RWPE1 (cell line): ENCODE results near the gene TTBK2.
"Not testable (repeated sequence)": the region's sequence is repeated elsewhere in the genome, so short reads cannot be mapped to it uniquely, and the experiment has no call there.

Experiments used
- CTCF ChIA-PET: fragments of 350-600 bp; sonication (Branson Sonifier 250); formaldehyde crosslinking; extraction: SDS; loops from one replicate; lab custom pipeline; 2021; lab: Yijun Ruan, JAX
- POLR2A ChIA-PET: fragments of 400-600 bp; formaldehyde crosslinking; extraction: SDS; loops from one replicate; lab custom pipeline; 2020; ENCODE audit warnings: antibody characterized with exemption; ENCODE audit not compliant: low non-redundant PET; lab: Yijun Ruan, JAX
- DNase-seq: peaks from one replicate; pipeline ENCODE4 v3.0.0; 2012; ENCODE audit warnings: low spot score
- H3K27ac ChIP-seq: fragments of 450-650 bp; 2 replicates; pipeline ENCODE4 v1.5.1; 2017
- TF ChIP-seq, protein P1 (sequence below): fragments of 450-650 bp; conservative IDR thresholded peaks from 2 replicates; pipeline ENCODE4 v1.5.1; 2017; ENCODE audit warnings: low read depth, mild to moderate bottlenecking

TTBK2 gene

DNA sequence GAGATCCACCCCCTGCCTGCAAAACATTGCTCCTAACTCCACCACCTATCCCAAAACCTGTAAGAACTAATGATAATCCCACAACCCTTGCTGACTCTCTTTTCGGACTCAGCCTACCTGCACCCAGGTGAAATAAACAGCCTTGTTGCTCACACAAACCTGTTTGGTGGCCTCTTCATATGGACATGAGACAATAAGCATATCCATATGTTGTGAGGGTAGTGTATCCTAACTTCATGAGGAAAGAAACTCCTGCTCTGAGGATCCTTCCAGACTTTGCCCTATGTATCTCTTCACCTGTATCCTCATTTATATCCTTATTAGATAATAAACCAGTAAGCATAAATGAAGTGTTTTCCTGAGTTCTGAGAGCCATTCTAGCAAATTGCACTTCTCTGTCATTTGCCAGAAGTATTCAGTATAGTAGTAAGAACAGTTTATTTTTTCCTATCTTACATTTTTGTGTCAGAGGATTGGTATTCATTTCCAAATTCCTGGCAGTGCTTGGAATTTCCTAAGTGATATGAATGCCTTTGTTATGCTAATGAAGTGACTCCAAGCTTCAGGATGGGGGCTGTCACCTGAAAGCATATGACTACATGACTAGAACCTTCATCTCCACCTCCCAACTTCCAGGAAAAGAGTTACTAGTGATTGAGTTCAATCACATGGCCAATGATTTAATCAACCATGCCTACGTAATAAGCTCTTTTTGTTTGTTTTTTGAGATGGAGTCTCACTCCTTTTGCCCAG lies 30.2 kb downstream of the TTBK2 start:
- peak; percentile 95 for DNase-seq
- TF ChIP-seq, protein P1, sequence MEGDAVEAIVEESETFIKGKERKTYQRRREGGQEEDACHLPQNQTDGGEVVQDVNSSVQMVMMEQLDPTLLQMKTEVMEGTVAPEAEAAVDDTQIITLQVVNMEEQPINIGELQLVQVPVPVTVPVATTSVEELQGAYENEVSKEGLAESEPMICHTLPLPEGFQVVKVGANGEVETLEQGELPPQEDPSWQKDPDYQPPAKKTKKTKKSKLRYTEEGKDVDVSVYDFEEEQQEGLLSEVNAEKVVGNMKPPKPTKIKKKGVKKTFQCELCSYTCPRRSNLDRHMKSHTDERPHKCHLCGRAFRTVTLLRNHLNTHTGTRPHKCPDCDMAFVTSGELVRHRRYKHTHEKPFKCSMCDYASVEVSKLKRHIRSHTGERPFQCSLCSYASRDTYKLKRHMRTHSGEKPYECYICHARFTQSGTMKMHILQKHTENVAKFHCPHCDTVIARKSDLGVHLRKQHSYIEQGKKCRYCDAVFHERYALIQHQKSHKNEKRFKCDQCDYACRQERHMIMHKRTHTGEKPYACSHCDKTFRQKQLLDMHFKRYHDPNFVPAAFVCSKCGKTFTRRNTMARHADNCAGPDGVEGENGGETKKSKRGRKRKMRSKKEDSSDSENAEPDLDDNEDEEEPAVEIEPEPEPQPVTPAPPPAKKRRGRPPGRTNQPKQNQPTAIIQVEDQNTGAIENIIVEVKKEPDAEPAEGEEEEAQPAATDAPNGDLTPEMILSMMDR = no peak
- POLR2A ChIA-PET = no interaction called here
- H3K27ac ChIP-seq = peak overlapping the region; percentile 82
- CTCF ChIA-PET = no interaction called here

DNA sequence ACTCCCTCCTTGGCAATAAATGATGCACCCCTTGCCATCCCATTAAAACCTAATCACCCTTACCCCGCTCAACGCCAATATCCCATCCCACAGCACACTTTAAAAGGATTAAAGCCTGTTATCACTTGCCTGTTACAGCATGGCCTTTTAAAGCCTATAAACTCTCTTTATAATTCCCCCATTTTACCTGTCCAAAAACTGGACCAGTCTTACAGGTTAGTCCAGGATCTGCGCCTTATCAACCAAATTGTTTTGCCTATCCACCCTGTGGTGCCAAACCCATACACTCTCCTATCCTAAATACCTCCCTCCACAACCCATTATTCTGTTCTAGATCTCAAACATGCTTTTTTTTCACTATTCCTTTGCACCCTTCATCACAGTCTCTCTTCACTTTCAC lies 33.2 kb downstream of the TTBK2 start:
- CTCF ChIA-PET, DNase-seq, POLR2A ChIA-PET, H3K27ac ChIP-seq: not testable (repeated sequence)

DNA sequence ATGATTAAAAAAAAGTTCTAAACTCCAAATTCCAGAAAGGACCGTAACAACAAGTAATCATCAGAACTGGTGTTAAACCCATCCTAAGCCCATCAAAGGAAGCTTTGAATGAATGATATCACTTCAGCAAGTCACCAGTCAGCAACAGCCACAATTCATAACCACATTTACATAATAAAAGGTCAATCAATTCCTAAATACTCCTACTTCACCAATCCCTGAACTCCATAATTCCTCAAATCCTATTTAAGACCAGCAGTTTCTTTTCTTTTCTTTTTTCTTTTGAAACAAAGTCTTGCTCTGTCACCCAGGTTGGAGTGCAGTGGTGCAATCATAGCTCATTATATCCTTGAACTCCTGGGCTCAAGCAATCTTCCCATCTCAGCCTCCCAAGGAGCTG lies 40.5 kb downstream of the TTBK2 start:
- POLR2A ChIA-PET = no interaction called here
- TF ChIP-seq, protein P1 = no peak
- no peak overlapping the region for H3K27ac ChIP-seq
- no peak for DNase-seq
- CTCF ChIA-PET = no interaction called here

DNA sequence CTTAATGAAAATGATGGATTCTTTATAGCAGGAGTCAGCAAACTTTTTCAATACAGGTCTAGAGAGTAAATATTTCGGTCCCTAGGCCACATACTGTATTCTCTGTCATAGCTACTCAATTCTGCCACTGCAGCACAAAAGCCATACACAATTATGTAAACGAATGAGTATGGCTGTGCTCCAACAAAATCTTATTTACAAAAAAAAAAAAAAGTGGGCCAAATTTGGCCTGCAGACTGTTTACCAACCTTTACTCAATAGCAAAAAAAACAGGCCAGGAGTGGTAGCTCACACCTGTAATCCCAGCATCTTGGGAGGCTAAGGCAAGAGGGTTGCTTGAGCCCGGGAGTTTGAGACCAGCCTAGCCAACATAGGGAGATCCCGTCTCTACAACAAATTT lies 41.1 kb downstream of the TTBK2 start:
- ChIA-PET CTCF (interaction anchor here (0.5 to 0.8 kb wide), 2 partner anchors 9 to 10 kb away, joined by 3 read pairs; no protein-coding TSS in a partner anchor), POLR2A (no interaction called here)
- TF ChIP-seq, protein P1 = no peak
- DNase-seq = no peak
- no peak overlapping the region for H3K27ac ChIP-seq

DNA sequence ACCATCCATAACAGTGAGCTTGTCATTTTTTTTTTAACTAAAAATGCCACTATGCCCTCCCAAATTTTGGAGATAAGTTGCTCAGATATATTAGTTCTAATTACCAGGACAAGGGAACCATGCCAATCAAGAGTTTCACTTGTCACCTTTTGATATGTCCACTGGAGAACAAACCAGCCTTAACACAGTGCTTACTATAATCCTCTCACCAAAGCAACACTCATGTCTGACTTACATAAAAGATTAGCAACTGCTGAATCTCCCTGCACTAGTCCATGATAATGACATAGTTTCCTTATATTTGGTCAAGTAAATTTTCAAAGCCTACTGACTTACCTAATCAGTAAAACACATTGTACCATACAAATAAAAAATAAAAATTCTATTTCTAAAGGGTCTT lies 44.4 kb downstream of the TTBK2 start:
- POLR2A ChIA-PET = no interaction called here
- DNase-seq = no peak
- CTCF ChIA-PET = no interaction called here
- TF ChIP-seq, protein P1 = no peak
- no peak overlapping the region for H3K27ac ChIP-seq

DNA sequence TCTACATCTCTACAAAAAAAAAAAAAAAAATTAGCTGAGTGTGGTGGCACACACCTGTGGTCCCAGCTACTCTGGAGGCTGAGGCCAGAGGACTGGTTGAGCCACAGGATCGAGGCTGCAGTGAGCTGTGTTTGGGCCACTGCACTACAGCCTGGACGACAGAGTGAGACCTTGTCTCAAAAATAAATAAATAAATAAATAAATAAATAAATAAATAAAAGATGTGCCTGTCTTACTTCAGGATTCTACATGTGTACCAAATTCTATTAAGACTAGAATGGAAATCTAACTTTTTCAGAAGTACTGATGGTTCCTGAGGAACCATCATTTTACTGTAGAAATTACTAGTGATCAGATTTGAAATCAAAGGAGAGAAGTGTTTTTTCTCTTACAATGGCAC lies 51.9 kb downstream of the TTBK2 start:
- no peak overlapping the region for H3K27ac ChIP-seq
- ChIA-PET POLR2A (no interaction called here), CTCF (no interaction called here)
- no peak for DNase-seq
- TF ChIP-seq, protein P1 = no peak

DNA sequence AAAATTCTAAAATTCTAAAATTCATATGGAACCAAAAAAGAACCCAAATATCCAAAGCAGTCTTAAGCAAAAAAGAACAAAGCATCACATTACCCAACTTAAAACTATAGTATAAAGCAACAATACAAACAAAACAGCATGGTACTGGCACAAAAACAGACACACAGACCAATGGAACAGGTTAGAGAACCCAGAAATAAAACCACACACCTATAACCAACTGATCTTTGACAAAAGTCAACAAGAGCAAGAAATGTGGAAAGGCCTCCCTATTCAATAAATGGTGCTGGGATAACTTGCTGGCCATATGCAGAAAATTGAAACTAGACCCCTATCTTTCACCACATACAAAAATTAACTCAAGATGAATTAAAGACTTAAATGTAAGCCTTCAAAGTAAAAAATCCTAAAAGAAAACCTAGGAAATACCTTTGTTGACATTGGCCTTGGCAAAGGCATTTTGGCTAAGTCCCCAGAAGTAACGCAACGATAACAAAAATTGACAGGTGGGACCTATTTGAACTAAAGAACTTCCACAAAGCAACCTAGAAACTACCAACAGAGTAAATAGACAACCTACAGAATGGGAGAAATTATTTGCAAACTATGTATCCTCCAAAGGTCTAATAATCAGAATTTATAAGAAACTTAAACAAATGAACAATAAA lies 56.9 kb downstream of the TTBK2 start:
- ChIA-PET POLR2A (no interaction called here), CTCF (no interaction called here)
- no peak for DNase-seq
- TF ChIP-seq, protein P1 = no peak
- no peak overlapping the region for H3K27ac ChIP-seq
